Transverse colon (tissue), 4 donors: ENCODE results near the gene GNA12.

Experiments used
- CTCF ChIP-seq, 5 experiments: fragments of 200-600 bp in 3 of 5; fragments of 450-650 bp in 2 of 5; sonication (generic) in 3 of 5; IDR thresholded peaks; 1 replicate in 2 of 5; 2 replicates in 3 of 5; pipeline ENCODE4 v1.5.1; 2016 to 2017; ENCODE audit warnings: antibody characterized with exemption in 5 of 5, inconsistent platforms in 3 of 5, mild to moderate bottlenecking in 2 of 5, moderate library complexity in 1 of 5
- EP300 ChIP-seq: sonication (generic); formaldehyde crosslinking; IDR thresholded peaks from one replicate; pipeline ENCODE4 v1.6.1; 2017; ENCODE audit warnings: antibody characterized with exemption, low read depth
- POLR2A ChIP-seq: fragments of 450-650 bp; IDR thresholded peaks from one replicate; pipeline ENCODE4 v1.6.1; 2016; ENCODE audit warnings: antibody characterized with exemption, mild to moderate bottlenecking, moderate library complexity
- POLR2AphosphoS5 ChIP-seq, 3 donors: sonication (generic); formaldehyde crosslinking; IDR thresholded peaks; one replicate each; pipeline ENCODE4 v1.6.1; 2016; ENCODE audit warnings: antibody characterized with exemption in 3 of 3

GRCh38 chr7:2824678-2825461 lies 19.2 kb downstream of the GNA12 start:
- TF ChIP-seq CTCF (IDR thresholded peaks at IDR 0.05) (no peak), POLR2A (no peak), POLR2AphosphoS5 (IDR thresholded peaks at IDR 0.05) (no peak), EP300 (no peak)
